ENCODE measurements around the gene CEP20.
"Not testable (repeated sequence)": the region's sequence is repeated elsewhere in the genome, so short reads cannot be mapped to it uniquely, and the experiment has no call there.

CEP20 gene

DNA sequence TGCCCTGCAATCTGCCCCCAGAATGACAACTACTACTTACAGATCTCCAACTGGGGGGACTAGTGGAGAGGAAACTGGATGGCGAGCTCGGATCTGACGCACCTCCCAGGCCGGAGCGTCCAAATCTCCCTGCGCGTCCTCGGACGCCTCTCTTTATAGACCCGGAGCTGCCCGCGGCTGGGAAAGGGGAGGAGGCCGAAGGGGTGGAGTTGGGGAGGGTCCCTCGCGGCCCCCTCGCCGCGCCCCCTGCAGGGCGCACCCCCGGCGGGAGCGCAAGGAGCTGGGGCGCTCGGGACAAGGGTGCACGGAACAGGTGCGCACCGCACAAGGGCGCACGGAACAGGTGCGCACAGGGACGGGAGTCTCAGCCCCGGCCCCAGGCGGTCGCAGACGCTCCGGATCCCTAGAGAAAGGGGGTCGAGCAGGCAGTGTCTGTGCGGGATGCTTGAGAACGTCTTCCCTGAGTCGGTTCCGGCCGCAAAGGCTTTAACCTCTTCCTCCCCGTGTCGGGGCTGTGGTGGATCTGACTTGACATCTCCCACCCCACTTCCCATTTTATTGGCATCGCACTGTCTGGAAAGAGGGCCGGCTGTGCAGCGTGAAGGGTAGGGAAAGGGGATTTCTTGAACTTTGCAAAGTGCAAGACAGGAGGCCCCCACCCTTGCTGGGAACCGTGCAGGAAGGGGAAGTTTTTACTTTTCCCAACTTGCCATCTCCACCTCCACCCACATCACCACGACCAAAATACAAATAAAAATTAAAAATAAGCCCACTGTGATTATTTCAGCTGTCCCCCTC lies 31.3 kb downstream of the CEP20 start, which contains the start of gene MYH11:
Gene MYH11 (minus strand): TSS at position 128 of the 798 bp plus-strand sequence. CDS start 18,776 bp downstream, outside the sequence.
- DNase-seq: no peak

DNA sequence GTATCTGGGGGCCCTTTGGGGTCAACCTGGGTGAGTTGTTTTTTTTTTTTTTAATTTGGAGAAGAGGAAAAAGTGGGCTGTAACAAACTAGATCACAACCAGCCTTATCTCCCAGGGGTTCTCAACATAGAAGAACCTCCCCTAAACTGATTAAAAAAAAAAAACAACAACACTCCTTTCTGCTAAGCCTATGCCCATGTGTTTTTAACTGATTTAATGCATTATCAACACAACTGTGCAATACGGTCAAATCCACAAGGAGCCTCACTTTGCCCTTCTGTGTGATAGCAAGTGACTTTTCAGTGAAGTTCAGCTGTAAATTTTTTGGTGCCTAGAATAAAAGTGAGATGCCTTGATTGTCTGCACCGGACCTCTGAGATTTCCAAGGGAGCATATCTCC lies 32.2 kb downstream of the CEP20 start:
- no peak for DNase-seq

DNA sequence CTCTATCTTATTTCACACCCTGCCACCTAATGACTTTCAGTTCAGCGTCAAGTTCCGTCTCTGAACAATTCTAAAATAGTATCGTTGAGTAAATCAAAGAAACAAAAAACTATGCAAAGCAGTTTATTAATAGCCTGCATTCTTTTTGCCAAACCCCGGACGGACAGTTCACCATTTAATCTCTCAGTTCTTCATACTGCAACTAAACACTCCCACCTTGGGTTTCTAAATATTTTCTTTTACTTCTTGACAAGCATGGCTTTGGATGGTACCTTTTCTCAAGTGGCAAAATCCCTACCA lies 32.7 kb downstream of the CEP20 start:
- DNase-seq: no peak

DNA sequence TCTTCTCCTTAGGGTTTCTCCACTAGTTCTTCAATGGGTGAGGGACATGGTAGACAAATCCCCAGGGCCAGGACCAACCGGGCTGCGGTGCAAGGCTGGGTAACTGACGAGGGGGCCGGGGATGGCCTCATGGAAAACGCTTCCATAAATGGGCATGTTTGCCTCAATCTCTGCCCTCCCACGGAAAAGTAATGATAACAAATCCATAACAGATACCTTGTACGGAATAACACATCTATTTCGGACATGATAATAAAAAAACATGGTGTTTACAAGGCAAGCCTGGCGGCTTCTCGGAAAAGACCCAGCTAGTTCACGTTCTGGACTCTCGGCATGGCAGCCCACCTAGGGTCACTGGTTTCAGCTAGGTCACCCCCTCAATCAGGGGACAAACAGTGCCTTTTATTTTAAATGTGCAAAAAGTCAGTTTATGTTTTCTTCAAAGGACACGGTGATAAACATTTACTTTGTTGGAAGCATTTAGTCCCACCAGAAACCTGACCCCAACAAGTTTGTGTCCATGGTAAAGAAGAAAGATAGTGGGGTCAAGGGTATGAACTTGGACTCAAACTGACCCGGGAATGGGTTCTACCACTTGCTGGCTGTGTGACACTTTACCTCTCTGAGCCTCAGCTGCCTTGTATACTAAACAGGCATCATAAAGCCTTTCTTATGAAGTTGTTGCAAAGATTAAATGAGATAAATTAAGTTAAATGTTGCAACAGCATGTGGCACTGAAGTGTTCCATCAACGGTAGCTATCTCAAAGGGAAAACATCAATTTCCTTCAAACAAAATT lies 33.3 kb downstream of the CEP20 start:
- DNase-seq: no peak

DNA sequence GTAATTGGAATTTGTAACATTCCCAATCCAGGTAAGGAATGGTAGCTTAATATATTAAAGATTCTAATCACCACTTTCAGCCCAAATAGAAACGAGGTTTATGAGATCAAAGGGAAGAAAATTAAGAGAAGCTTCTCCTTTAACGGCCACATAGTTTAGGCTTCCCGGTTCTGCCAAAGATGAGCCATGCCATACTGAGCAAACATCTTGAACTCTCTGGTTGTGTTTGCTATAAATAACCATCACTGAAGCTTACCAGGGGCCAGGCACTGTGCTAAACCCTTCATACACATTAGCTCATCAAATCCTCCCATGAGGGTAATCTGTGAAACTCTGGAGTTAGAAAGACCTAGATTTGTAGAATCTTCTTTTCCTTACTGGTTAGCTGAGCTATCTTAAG lies 34.3 kb downstream of the CEP20 start:
- DNase-seq: no peak

DNA sequence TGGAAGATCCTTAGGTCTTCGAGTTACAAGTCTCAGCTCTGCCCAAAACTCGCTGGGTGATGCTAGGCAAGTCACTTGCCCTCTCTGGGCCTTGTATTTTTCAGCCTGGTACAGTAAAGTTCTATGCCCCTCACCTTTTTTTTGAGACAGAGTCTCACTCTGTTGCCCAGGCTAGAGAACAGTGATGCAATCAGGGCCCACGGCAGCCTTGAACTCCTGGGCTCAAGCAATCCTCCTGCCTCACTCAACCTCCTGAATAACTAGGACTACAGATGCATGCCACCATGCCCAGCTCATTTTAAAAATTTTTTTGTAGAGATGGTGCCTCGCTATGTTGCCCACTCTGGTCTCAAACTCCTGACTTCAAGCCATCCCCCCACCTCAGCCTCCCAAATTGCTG lies 35.4 kb downstream of the CEP20 start:
- DNase-seq: no peak

DNA sequence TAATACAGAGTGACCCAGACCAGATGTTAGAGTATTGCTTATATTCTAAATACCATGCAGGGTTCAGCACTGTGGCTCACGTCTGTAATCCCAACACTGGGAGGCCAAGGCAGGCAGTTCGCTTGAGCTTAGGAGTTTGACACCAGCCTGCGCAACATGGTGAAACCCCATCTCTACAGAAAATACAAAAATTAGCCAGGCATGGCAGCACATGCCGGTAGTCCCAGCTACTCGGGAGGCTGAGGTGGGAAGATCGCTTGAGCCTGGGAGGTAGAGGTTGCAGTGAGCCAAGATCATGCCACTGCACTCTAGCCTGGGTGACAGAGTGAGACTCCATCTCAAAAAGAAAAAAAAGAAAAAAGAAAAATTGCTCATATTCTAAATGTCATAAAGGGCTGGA lies 37.8 kb downstream of the CEP20 start:
- not testable (repeated sequence) for DNase-seq

DNA sequence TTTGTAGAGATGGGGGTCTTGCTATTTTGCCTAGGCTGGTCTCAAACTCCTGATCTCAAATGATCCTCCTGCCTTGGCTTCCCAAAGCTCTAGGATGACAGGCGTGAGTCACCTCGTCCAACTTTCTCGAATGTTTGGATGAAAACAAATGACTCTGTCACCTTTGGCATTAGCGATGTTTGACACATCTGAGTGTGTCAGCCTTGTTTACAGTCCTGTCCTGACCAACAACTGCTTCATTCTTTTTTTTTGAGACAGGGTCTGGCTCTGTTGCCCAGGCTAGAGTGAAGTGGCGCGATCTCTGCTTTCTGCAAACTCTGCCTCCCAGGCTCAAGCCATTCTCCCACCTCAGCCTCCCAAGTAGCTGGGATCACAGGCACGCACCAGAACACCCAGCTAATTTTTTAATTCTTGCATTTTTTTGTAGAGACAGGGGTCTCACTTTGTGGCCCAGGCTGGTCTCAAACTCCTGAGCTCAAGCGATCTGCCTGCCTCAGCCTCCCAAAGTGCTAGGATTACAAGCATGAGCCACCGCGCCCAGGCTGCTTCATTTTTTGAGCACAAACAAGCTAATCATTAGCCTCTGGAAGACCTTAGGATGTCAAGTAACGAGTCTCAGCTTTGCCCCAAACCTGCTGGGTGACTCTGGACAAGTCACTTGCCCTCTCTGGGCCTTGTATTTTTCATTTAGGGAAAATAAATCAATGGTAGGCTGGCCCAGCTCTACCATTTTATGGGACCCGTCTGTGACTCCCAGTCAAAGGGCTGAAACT lies 39.0 kb downstream of the CEP20 start:
- no peak for DNase-seq

DNA sequence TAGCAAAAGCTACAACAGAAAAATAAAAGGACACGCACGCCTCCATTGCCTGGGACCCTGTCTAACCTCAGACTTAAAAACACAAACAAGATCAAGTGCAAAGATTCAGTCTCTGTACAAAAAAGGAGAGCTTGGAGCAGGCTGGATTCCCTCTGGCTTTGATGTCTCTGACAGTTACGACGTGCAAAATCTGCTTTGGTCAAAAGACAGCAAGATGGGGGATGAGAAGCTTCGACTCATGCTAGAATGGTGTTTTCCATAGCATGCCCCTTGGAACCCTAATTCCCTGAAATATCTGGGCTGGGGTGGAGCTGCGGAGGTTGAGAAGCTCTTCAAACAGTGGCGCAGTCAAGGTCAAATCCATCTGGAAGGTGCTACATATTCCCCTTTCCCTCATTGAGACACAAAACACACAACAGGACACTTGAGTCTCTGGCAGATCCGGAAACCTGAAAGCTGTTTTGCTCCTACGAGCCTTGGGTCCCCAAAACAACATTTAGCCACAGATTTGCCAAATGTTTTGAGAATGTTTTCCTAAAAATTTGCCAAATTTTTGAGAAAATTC lies 40.7 kb downstream of the CEP20 start:
- no peak for DNase-seq

DNA sequence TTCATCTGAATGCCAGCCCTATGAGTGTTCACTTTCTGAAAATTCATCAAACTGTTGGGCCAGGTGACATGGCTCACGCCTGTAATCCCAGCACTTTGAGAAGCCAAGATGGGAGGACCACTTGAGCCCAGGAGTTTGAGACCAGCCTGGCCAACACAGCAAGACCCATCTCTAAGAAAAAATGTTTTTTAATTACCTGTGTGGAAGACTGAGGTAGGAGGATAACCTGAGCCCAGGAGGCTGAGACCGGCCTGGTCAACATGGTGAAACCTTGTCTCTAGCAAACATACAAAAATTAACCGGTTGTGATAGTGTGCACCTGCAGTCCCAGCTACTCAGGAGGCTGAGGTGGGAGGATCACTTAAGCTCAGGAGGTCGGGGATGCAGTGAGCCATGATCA lies 41.9 kb downstream of the CEP20 start:
- no peak for DNase-seq

DNA sequence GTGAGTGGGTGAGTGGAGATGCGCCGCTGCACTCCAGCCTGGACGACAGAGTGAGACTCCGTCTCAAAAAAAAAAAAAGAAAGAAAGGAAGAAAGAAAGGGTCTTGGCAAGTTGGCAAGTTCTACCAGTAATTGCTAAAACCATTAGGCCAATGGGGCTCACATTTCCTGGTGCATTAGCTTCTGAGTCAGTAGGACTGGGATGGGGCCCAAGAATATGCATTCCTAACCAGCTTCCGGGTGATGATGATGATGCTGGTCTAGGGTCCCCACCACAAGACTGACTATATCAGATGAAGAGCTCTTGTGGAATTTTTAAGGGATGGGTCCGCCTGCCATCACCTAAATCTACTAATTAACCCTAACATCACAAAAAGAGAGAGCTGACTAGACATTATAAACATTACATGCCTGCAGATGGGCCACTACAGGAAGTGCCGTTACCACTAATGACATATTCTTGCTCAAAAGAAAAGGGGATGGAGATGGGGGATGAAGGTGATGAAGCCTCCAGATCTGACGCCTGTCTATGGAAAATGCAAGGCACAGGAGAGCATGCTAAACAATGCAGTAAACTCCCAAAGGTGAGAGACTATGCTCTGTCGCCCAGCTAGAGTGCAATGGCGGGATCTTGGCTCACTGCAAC lies 44.6 kb downstream of the CEP20 start:
- no peak for DNase-seq

DNA sequence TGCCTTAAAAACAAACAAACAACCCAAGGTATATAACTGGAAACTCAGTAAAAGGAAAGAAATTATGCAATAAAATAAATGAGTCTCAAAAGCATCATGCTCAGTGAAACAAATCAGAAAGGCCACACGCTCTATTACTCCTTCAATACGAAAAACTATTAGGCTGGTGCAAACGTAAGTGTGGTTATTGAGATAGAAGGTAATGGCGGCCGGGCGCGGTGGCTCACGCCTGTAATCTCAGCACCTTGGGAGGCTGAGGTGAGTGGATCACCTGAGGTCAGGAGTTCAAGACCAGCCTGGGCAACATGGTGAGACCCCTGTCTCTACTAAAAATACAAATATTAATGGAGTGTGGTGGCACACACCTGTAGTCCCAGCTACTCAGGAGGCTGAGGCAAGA lies 49.2 kb downstream of the CEP20 start:
- DNase-seq: not testable (repeated sequence)

DNA sequence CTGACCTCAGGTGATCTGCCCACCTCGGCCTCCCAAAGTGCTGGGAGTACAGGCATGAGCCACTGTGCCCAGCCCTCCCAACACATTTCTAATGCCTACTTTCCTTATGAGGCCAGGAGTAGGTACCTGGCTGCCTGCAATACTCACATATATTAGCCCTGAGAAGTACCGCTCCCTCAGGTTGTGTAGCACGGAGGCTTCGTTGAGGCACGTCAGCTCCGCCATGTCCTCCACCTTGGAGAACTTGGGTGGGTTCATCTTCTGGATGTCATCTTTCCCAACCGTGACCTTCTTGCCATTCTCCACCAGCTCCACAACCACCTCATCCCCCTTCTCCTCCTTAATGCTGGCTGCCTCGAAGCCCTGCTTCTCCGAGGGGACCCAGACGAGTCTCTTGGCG lies 50.6 kb downstream of the CEP20 start:
- no peak for DNase-seq

DNA sequence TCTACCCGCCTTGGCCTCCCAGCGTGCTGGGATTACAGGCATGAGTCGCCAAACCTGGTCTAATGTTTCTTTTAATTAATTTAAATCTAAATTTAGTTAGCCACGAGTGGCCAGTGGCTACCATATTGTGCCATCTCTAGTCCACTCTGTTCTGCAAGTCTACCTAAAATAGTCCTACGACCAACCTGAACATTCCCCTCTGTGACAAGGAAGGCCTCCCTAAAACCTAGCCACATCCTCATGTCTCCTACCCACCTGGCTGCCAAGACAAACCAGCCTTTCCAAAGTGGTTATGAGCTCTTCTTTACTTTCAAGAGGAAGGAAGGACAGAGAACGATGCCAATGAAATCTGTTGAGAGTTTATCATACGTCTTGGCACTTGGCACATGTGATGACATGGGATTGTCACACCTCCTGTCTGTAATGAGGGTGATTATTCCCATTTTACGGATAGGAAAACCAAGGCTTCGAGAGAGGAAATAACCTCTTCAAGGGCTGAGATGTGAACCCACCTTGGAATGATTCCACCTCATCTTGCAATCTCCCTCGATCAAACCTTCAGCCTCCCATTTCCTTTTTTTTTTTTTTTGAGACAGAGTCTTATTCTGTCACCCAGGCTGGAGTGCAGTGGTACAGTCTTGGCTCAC lies 51.3 kb downstream of the CEP20 start:
- DNase-seq: no peak

DNA sequence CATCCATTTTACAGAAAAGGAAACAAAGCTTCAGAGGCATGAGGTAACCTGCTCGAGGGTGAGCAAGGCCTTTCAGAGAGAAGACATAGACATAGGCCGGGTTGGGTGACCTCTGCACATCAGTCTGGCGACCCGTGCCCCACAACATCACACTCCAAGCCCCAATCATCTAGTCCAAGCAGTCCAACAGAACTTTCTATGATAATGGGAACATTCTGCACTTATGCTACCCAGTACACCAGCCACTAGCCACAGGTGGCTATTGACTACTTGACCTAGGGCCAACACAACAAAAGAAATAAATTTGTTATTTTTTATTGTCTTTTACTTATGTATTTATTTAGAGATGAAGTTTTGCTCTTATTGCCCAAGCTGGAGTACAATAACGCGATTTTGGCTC lies 52.3 kb downstream of the CEP20 start:
- DNase-seq: no peak

DNA sequence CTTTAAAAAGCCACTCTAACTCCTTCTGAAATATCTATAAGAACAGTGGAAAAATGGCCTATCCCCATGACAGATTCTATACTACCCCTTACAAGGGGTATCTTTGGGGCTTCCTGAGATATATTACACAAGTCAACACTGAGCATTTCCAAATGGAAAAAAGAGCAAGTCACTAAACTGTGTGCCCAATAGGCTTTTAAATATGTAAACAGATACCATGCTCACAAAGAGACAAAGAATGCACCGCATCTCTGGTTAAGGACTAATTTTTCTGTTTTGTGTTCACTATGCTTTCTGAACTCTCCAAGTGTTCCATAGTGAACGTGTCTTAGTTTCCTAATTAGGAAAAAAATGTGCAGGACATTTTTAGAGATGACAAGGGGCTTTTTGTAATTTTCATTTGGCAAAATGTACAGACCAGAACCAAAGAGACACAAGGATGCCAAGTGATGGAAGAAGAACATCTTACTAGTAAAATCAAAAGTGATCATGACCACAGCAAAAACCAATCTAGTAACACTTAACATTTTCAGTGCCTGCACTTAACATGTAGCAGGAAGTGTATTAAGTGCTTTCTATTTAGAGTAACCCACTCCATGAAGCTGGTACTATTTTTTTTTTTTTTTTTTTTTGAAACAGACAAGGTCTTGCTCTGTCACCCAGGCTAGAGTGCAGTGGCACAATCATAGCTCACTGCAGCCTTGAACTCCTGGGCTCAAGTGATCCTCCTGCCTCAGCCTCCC lies 53.1 kb downstream of the CEP20 start:
- no peak for DNase-seq

DNA sequence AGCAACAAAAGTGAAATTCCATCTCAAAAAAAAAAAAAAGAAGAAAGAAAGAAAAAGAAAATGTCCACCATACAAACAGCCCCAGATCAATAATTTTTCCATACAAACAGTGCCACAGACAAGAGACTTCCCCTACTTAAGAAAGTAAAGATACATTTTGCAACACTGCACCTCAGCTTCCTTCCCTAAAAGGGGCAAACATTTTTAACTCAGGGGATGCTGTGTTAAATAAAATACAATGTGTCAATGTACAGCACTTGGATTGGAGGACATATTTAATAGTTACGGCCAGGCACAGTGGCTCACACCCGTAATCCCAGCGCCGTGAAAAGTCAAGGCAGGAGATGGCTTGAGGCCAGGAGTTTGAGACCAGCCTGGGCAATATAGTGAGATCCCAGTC lies 53.9 kb downstream of the CEP20 start:
- no peak for DNase-seq

DNA sequence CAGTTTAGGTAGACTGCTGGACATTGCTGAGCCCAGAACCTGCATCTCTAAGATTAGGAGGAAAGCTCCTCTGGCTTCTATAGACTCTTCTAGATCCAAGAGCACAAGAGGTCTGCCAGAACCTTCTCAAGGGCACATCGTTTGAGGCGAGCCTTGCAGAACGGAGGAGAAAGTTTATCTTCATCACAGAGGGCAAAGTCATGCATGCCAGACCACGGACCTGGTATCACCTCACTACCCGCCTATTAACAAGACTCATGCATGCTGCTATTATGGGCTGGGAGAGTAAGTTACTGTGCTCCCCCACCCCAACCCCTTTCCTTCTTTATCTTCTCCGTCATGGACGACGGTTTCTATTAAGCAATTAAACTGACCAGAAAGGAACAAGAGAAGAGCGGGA lies 54.9 kb downstream of the CEP20 start:
- DNase-seq: no peak

DNA sequence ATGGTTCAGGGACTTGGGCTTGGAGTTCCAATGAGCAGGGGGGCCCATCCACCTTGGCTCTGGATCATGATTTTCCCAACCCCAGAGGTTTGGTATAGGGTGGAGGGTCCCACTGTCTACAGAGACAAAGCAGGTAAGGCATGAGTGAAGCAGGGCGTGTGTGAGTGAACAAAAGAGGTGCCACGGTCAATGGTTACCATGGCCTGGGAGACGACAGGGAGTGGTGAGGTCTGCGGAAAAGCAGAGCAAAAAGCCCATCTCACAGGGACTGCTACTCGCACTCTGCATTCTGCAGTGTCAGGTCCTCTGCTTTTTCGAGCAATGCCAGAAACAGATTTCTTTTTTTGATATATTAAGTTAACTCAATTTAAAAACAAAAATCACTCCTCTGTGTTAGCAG lies 56.2 kb downstream of the CEP20 start:
- DNase-seq: no peak

DNA sequence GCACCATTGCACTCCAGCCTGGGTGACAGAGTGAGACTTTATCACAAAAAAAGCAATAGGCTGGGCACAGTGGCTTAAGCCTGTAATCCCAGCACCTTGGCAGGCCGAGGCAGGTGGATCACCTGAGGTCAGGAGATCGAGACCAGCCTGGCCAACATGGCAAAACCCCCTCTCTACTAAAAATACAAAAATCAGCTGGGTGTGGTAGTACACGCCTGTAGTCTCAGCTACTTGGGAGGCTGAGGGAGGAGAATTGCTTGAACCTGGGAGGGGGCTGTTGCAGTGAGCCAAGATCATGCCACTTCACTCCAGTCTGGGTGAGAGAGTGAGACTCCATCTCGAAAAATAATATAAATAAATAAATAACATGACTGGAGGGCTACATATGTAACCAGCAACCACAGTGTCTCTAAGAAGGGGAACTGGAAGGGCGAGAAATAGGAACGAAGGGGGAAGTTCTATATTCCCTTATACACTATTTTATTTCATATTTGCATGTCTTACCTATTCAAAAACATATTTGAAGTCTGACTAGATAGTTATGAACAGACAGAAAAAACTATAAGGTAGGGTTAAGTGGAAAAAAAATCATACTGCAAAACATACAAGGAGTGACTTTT lies 57.5 kb downstream of the CEP20 start:
- DNase-seq: no peak

DNA sequence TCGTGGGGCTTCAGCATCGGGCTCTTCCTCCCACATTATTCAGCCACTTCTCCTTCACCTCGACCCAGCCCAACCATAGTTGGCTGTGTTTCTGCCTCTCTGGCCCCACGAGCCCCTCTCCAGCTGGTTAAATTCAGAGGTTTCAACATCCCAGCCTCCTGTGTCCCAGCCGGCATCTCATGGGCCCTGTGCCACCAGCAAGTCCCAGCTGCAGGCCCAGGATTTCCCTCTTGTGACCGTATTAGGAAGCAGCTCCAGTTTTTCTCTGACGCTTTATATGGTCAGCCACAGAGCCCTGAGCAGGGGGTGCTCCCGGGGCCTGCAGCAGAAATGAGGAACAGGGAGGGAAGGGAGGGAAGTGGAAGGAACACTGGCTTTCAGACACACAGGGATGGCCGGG lies 58.9 kb downstream of the CEP20 start:
- no peak for DNase-seq
